ENCODE measurements around the gene NUCB1.
"Not testable (repeated sequence)": the region's sequence is repeated elsewhere in the genome, so short reads cannot be mapped to it uniquely, and the experiment has no call there.

The NUCB1 gene

GRCh38 chr19:48874303-48875135, 25.6 kb upstream of the NUCB1 start:
- DNase-seq = no peak

DNA sequence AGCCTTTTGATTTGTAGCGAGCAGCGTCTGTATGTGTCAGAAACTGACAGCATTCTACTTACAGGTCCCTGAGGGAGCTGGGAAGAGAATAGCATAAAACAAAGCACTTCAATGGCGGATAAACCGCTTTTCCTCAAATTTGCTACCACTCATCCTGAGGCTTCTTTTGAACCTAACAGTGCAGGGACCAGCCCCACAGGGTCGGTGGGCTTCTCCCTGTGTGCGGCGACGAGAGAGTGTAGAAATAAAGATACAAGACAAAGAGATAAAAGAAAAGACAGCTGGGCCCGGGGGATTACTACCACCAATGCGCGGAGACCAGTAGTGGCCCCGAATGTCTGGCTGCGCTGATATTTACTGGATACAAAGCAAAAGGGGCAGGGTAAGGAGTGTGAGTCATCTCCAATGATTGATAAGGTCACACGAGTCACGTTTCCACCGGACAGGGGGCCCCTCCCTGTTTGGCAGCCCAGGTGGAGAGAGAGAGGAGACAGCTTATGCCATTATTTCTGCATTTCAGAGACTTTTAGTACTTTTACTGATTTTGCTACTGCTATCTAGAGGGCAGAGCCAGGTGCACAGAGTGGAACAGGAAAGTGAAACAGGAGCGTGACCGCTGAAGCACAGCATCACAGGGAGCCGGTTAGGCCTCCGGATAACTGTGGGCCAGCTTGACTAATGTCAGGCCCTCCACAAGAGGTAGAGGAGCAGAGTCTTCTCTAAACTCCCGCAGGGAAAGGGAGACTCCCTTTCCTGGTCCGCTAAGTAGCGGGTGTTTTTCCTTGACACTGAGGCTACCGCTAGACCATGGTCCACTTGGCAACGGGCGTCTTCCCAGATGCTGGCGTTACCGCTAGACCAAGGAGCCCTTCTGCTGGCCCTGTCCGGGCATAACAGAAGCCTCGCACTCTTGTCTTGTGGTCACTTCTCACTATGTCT, 23.8 kb upstream of the NUCB1 start:
- DNase-seq = not testable (repeated sequence)

- DNase-seq = no peak
These were observed 22.3 kb upstream of the NUCB1 start for GRCh38 chr19:48877855-48878195.

DNA sequence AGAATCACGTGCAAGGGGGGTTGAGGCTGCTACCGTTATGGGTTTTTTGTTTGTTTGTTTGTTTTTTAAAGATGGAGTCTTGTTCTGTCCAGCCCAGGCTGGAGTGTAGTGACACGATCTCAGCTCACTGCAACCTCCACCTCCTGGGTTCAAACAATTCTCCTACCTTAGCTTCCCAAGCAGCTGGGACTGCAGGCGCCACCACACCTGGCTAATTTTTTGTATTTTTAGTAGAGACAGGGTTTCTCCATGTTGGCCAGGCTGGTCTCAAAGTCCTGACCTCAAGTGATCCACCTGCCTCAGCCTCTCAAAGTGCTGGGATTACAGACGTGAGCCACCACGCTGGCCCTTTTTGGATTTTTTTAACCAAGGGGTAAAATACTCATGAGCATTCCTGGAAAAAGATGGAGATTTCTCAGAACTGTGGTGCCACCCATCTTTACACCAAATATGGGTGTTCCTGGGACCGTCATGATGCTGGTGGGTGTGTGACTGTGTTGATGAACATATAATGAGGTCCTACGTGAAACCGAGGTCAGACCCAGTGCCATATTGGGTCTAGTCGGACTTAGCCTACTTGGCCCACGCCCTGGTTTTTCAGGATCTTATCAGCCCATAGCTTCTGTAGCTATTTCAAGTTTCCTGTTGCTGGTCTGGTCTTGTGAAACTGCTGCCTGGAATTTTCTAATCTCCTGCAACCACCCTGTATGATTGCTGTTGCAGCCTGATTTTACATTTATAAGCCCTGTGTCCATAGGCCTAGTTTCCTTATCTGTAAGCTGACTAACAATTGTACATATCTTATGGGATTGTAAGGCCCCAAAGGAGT, 21.7 kb upstream of the NUCB1 start:
- DNase-seq = no peak

- DNase-seq = no peak
These were observed 21.0 kb upstream of the NUCB1 start for GRCh38 chr19:48879025-48879637.

DNA sequence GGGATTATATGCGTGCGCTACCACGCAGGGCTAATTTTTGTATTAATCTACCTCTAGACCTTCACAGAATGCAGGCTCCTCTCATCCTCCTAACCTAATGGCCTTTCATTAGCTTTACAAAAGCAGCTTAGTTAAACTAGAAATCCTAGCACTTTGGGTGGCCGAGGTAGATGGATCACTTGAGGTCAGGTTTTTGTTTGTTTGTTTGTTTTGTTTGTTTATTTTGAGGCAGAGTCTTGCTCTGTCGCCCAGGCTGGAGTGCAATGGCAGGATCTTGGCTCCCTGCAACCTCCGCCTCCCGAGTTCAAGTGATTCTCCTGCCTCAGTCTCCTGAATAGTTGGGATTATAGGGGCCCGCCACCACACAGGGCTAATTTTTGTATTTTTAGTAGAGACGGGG, 20.4 kb upstream of the NUCB1 start:
- DNase-seq = not testable (repeated sequence)

GRCh38 chr19:48881741-48882657, 18.1 kb upstream of the NUCB1 start:
- DNase-seq = no peak

GRCh38 chr19:48883726-48884125, 16.4 kb upstream of the NUCB1 start:
- DNase-seq = no peak

GRCh38 chr19:48887861-48888612, 12.1 kb upstream of the NUCB1 start:
- no peak for DNase-seq

DNA sequence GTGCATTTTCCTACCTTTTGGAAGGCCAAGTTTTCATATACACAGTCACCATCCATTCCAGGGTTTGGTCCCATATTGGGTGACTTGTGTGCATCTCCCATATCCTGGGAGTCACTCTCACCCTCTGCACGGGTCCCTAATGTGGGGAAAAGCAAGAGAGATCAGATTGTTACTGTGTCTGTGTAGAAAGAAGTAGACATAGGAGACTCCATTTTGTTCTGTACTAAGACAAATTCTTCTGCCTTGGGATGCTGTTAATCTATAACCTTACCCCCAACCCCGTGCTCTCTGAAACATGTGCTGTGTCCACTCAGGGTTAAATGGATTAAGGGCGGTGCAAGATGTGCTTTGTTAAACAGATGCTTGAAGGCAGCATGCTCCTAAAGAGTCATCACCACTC, 10.6 kb upstream of the NUCB1 start:
- not testable (repeated sequence) for DNase-seq

DNA sequence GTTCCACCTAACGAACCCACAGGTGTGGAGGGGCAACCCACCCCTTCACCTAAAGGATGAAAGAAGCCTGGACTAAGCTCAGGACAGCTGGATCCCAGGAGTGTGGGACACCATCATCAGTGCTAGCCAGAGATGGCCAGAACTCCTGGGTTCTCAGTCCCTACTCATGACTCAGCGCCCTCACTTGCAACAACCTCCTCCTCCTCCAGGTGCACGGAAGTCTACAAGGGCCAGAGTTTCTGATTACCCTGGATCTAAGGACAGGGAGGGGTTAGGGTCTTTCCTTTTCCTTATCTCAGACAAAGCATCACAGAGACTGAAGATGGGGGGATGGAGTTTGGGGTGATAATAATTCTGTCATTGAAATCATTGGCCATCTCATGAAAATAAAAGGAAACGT, 9.6 kb upstream of the NUCB1 start:
- no peak for DNase-seq

GRCh38 chr19:48895226-48895625, 4.9 kb upstream of the NUCB1 start:
- DNase-seq = no peak

GRCh38 chr19:48896191-48896720, 3.9 kb upstream of the NUCB1 start:
- DNase-seq = no peak

DNA sequence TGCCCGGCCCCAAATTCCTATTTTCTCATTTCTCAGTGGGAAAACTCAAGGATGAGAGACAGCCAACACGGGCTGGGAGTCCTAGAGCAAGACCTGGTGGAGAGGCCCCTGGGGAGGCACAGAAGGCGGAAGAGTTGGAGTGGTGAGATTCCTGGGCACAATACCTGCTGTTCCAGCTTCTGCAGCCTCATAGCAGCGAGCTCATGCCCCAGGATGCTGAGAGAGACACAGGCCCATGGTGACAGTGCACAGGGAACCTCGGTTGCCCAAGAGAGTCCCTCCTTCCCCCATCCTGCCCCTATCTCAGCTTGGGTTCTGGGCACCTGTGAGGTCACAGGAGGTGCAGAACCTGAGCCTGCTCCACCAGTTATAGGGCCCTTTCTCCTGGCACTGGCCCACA, 2.9 kb upstream of the NUCB1 start:
- DNase-seq = no peak

DNA sequence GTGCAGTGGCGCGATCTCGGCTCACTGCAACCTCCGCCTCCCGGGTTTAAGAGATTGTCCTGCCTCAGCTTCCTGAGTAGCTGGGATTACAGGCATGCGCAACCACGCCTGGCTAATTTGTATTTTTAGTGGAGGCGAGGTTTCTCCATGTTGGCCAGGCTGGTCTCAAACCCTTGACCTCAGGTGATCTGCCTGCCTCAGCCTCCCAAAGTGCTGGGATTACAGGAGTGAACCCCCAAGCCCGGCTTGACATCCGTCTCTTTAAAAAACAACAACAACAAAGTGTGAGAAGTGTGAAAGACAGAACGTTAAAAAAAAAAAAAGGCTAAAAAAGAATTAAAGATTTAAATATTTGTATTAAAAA, 744 bp upstream of the NUCB1 start:
- DNase-seq = not testable (repeated sequence)

DNA sequence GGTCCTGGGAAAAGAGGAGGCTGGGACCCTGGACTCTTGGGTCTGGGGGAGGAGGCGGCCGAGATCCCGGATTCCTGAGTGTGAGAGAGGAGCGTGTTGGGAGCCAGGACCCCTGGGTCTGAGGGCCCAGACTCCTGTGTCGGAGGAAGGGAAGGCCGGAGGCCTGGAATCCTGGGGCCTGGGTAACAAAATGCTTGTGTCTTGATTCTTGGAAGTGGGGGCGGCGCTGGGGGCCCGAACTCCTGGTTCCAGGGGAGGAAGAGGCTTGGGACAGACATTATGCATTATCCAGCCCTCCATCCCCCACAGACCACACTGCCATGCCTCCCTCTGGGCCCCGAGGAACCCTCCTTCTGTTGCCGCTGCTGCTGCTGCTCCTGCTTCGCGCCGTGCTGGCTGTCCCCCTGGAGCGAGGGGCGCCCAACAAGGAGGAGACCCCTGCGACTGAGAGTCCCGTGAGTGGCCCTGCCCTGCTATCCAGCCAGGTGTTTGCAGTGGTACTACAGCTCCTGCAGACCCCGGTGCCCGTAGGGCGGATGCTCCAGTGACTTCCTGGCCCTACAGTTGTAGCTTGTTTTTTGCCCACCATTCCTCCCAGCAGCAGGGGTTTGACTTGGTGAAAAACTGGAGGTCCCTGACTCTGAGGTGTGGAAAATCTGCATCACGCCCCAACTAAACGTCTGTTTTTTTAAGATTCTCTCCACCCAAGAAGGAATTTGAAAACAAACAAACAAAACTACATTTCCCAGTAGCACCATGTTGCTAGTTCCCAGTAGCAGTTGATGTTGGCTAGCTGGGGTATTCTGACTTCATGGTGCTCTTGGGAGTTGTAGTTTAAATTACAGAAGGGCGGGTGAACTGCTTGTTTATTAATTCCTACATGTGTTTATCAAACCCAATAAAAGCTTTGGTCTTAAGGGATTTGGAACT, 630 bp downstream of the NUCB1 start:
- DNase-seq = peak; percentile 7

DNA sequence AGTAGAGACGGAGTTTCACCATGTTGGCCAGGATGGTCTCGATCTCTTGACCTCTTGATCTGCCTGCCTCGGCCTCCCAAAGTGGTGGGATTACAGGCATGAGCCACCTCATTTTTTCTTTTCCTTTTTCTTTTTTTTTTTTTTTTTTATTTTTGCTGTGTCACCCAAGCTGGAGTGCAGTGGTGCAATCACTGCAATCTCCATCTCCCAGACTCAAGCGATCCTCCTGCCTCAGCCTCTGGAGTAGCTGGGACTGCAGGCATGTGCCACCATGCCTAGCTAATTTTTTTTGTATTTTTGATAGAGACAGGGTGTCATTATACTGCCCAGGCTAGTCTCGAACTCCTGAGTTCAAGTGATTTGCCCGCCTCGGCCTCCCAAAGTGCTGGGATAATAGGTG, 2.2 kb downstream of the NUCB1 start:
- not testable (repeated sequence) for DNase-seq

GRCh38 chr19:48903788-48904187, 3.7 kb downstream of the NUCB1 start:
- DNase-seq = not testable (repeated sequence)

GRCh38 chr19:48905664-48906063, 5.6 kb downstream of the NUCB1 start:
- no peak for DNase-seq
